ENCODE data around the gene RNU2-63P. TPM values are rescaled to one million over a fixed set of nuclear protein-coding genes. Genes with fewer than 3 reads are reported as not detected.

Gene RNU2-63P
- total RNA-seq, 2 donors from 2014 or later = 12.2 to 19.8 TPM

DNA sequence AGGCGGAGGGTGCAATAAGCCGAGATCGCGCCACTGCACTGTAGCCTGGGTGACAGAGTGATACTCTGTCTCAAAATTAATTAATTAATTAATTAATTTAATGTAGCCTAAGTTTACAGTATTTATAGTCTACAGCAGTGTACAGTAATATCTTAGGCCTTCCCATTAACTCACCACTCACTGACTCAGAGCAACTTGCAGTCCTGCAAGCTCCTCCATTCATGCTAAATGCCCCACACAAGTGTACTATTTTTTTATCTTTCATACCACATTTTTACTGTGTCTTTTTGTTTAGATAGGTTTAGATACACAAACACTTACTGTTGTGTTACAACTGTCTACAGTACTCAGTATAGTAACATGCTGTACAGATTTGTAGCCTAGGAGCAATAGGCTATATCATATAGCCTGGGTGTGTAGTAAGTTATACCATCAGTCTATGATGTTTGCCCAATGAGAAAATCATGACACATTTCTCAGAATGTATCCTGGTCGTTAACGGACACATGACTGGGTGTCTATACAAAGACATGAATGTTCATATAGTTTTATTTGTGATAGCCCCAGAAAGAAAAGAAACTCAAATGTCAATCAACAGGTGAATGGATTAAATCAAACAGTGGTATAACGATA lies 15.8 kb upstream of the RNU2-63P start:
- H3K36me3 Mint-ChIP-seq (ENCODE audit: low read depth) = peaks cover 29% of the 10 kb centered on the region
- H3K4me3 ChIP-seq (ENCODE audit: low read length) = no peak overlapping the region
- H3K4me1 ChIP-seq (ENCODE audit: control insufficient read depth, insufficient read depth, low read length) = no peaks in the 10 kb centered on the region
- no peaks in the 10 kb centered on the region for H3K27me3 Mint-ChIP-seq (ENCODE audit: insufficient read depth)
- H3K27ac Mint-ChIP-seq = no peak overlapping the region
- H3K4me3 Mint-ChIP-seq = no peak overlapping the region
- 94 to 95% methylated on average over 2 to 5 of the region's 7 CpGs for WGBS, 2 experiments (ENCODE audit: insufficient coverage in 1 of 2, insufficient read length in 1 of 2)
- no peaks in the 10 kb centered on the region for H3K9me3 ChIP-seq (ENCODE audit: control insufficient read depth, low read length)
- no peaks in the 10 kb centered on the region for H3K4me1 Mint-ChIP-seq
- no peak for DNase-seq
- H3K9ac ChIP-seq (ENCODE audit: extremely low read depth, low read length, poor library complexity, severe bottlenecking) = no peak overlapping the region
- no peak overlapping the region for H3K27ac ChIP-seq (ENCODE audit: low read depth, low read length)
- H3K9me3 Mint-ChIP-seq = no peaks in the 10 kb centered on the region
- H3K36me3 ChIP-seq (ENCODE audit: control insufficient read depth, insufficient read depth, low read length) = peaks cover 42% of the 10 kb centered on the region
- no peaks in the 10 kb centered on the region for H3K27me3 ChIP-seq (ENCODE audit: control insufficient read depth, insufficient read depth, low read length, poor library complexity, severe bottlenecking)
- TF ChIP-seq, protein P1, sequence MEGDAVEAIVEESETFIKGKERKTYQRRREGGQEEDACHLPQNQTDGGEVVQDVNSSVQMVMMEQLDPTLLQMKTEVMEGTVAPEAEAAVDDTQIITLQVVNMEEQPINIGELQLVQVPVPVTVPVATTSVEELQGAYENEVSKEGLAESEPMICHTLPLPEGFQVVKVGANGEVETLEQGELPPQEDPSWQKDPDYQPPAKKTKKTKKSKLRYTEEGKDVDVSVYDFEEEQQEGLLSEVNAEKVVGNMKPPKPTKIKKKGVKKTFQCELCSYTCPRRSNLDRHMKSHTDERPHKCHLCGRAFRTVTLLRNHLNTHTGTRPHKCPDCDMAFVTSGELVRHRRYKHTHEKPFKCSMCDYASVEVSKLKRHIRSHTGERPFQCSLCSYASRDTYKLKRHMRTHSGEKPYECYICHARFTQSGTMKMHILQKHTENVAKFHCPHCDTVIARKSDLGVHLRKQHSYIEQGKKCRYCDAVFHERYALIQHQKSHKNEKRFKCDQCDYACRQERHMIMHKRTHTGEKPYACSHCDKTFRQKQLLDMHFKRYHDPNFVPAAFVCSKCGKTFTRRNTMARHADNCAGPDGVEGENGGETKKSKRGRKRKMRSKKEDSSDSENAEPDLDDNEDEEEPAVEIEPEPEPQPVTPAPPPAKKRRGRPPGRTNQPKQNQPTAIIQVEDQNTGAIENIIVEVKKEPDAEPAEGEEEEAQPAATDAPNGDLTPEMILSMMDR (conservative IDR thresholded peaks at IDR 0.05) = no peak

DNA sequence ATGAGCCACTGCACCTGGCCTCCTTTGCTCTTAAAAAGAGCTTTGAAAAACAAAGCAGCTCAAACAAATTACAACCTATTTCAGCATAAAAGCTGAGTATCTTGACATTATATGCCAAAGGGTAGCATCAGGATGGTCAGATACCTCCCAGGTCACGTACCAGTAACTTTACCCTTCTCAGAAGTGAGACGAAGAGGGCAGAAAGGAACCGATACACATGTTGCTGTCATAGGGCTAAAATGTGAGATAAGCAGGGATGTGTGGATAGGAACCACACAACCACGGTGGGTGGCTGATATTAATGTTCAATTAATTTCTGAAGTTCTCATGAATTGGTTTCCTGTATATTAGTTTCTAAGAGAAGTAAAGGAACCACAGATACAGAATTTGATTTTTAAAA lies 12.6 kb upstream of the RNU2-63P start:
- H3K27ac ChIP-seq (ENCODE audit: low read depth, low read length) = no peak overlapping the region
- no peaks in the 10 kb centered on the region for H3K27me3 ChIP-seq (ENCODE audit: control insufficient read depth, insufficient read depth, low read length, poor library complexity, severe bottlenecking)
- peaks cover 29% of the 10 kb centered on the region for H3K36me3 ChIP-seq (ENCODE audit: control insufficient read depth, insufficient read depth, low read length)
- Mint-ChIP-seq H3K9me3 (no peaks in the 10 kb centered on the region), H3K27me3 (ENCODE audit: insufficient read depth) (no peaks in the 10 kb centered on the region), H3K4me3 (no peak overlapping the region), H3K36me3 (ENCODE audit: low read depth) (peaks cover 28% of the 10 kb centered on the region), H3K27ac (no peak overlapping the region), H3K4me1 (no peaks in the 10 kb centered on the region)
- H3K9ac ChIP-seq (ENCODE audit: extremely low read depth, low read length, poor library complexity, severe bottlenecking) = no peak overlapping the region
- no peak overlapping the region for H3K4me3 ChIP-seq (ENCODE audit: low read length)
- no peak for DNase-seq
- 95 to 100% methylated on average over 3 to 4 of the region's 4 CpGs for WGBS, 2 experiments (ENCODE audit: insufficient coverage in 1 of 2, insufficient read length in 1 of 2)
- no peaks in the 10 kb centered on the region for H3K4me1 ChIP-seq (ENCODE audit: control insufficient read depth, insufficient read depth, low read length)
- TF ChIP-seq, protein P1 (conservative IDR thresholded peaks at IDR 0.05) = no peak
- no peaks in the 10 kb centered on the region for H3K9me3 ChIP-seq (ENCODE audit: control insufficient read depth, low read length)

DNA sequence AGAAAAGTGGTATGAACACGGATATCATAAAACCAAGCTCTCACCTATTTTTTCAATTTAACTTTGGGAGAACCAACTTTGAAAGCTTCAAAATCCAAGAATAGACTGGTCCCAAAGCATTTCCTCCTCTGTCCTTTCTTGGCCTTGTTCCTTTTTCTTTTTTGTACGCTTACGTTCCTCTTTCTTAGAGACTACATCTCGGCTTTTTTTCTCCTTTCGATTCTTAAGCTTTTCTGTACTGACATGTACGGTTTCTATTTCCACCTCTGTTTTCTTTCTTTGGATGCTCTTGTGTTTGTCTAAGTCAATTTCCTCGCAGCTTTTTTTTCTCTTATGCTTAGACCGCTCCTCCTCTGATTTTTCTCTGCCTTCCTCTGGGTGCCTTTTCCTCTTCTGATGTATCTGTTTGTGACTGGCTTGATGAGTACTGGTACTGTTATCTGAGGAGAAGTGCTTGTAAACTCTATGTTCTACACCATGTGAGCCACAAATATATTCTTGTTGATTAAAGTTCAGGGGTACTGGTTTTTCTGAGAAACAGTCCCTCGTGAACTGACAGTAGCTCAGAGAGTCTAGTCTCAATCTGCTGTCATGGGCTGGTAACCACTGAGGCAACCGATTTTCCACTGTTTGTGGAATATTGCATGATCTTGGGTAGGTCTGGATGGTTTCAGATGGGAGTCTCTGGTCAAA lies 11.5 kb upstream of the RNU2-63P start:
- TF ChIP-seq, protein P1 (conservative IDR thresholded peaks at IDR 0.05) = no peak
- H3K27ac ChIP-seq (ENCODE audit: low read depth, low read length) = no peak overlapping the region
- Mint-ChIP-seq H3K9me3 (no peaks in the 10 kb centered on the region), H3K4me1 (no peaks in the 10 kb centered on the region), H3K36me3 (ENCODE audit: low read depth) (peaks cover 22% of the 10 kb centered on the region), H3K27ac (no peak overlapping the region), H3K4me3 (no peak overlapping the region), H3K27me3 (ENCODE audit: insufficient read depth) (no peaks in the 10 kb centered on the region)
- no peaks in the 10 kb centered on the region for H3K4me1 ChIP-seq (ENCODE audit: control insufficient read depth, insufficient read depth, low read length)
- H3K9me3 ChIP-seq (ENCODE audit: control insufficient read depth, low read length) = no peaks in the 10 kb centered on the region
- peaks cover 23% of the 10 kb centered on the region for H3K36me3 ChIP-seq (ENCODE audit: control insufficient read depth, insufficient read depth, low read length)
- DNase-seq = no peak
- no peaks in the 10 kb centered on the region for H3K27me3 ChIP-seq (ENCODE audit: control insufficient read depth, insufficient read depth, low read length, poor library complexity, severe bottlenecking)
- H3K4me3 ChIP-seq (ENCODE audit: low read length) = no peak overlapping the region
- no peak overlapping the region for H3K9ac ChIP-seq (ENCODE audit: extremely low read depth, low read length, poor library complexity, severe bottlenecking)
- WGBS, 2 experiments (ENCODE audit: insufficient coverage in 1 of 2, insufficient read length in 1 of 2) = 92 to 99% methylated on average over 9 to 10 of the region's 10 CpGs
